SK-N-MC (cell line): Measurements from ENCODE around the gene PTPRN2.

ENCODE experiments used
- EZH2 ChIP-seq: fragments of 200-600 bp; sonication (generic); IDR thresholded peaks from one replicate; pipeline ENCODE4 v1.6.1; 2017; ENCODE audit warnings: antibody characterized with exemption
- FOXP2 ChIP-seq: optimal IDR thresholded peaks from 2 replicates; pipeline ENCODE3; 2011; ENCODE audit warnings: mild to moderate bottlenecking, moderate library complexity; ENCODE audit not compliant: insufficient read depth; ENCODE audit errors: extremely low read length, control extremely low read depth
- POLR2AphosphoS5 ChIP-seq: IDR thresholded peaks from 2 replicates; pipeline ENCODE4 v1.6.1; 2012; ENCODE audit warnings: mild to moderate bottlenecking, low read depth, low read length, borderline replicate concordance

DNA sequence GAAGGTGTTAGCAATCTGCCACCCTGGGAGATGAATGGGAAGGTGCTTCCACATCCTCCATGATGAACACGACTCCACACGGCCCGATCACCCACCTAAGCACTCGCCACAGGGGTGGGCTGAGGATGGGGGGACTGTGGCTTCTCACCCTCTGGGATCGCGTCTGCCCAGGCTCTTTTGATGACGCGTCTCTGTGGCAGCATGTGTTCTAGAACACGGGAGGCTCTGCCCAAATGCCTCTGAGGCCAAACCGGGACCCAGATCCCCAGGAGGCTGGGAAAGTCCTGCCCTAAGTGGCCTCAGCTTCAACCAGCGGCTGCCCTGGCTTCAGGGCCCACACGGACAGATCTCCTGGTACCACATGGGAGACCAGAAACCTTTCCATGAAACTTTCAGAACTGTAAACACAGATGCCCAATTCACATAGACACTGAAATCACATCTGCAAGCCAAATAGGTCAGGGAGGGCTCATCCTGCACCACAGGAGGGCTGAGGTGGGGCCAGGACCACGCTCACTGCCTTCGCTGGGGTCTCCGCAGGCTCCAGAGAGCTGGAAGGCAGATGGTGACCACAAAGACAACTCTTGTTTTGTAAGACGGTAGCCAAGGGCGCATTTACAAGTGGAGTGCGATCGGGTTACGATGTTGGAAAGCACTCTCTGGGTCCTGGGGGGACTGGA lies 200.6 kb downstream of the PTPRN2 start:
- TF ChIP-seq POLR2AphosphoS5 (no peak), EZH2 (no peak), FOXP2 (no peak)
